ENCODE data around the gene CHCT1. TPM values are rescaled to one million over a fixed set of nuclear protein-coding genes. Genes with fewer than 3 reads are reported as not detected.
A peak's percentile ranks its signal among the peaks of the same experiment; 100 is the strongest.

The CHCT1 gene
- polyA plus RNA-seq, 2 donors = 0.08 TPM; not detected in 1

DNA sequence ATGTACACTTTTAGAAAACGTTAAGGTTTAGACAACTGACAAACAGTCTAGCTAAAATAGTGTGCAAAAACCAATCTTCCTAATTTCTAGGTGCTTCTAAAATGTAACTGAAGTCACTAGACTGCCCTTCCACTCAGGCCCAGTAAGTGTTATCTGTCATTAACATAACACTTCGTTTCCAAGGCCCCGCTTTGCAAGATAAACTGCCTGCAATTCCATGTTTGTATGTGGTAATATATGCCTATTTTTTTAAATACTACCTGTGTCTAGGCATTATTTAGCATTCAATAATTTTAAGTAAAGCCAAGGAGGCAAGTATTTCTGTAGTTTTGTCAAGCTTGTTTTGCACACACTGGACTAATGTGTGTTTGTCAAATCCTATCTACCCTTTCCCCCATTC, 33.5 kb upstream of the CHCT1 start:
- H3K4me3 ChIP-seq (ENCODE audit: low read depth in 1 of 2, low read length in 2 of 2) = no peak overlapping the region
- WGBS, 2 donors = 54 to 59% methylated on average over 3 of the region's 3 CpGs
- peaks cover 0 to 2% of the 10 kb centered on the region in 2 donors for H3K4me1 ChIP-seq (ENCODE audit: control insufficient read depth in 2 of 2, insufficient read depth in 2 of 2, low read length in 1 of 2)
- no peak overlapping the region for H3K27ac ChIP-seq (ENCODE audit: low read depth in 2 of 2, low read length in 1 of 2)
- H3K36me3 ChIP-seq (ENCODE audit: control insufficient read depth in 2 of 2, insufficient read depth in 2 of 2, low read length in 1 of 2) = no peaks in the 10 kb centered on the region
- no peaks in the 10 kb centered on the region for H3K9me3 ChIP-seq (ENCODE audit: control insufficient read depth in 2 of 2, insufficient read depth in 1 of 2, low read depth in 1 of 2, low read length in 1 of 2)
- no peaks in the 10 kb centered on the region for H3K27me3 ChIP-seq (ENCODE audit: control insufficient read depth in 1 of 2, insufficient read depth in 2 of 2, low read length in 2 of 2)

DNA sequence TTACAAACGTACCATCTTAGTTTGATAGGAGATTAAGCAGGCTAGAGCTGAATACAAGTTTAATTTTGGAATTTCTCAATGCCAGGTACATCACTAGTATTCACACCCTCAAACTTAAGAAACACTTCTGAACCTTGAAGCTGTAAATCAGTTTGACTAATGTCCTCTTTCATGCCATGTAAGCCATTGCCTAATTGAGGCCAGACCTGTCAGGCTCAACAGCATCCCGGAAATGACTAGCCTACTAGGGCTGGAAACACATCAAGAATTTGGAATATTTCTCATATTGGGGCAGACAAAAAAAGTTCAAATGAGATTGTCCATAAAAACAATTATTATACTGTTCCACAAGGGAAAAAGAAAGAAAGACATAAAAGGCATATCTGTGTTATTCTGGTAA, 32.1 kb upstream of the CHCT1 start:
- H3K4me1 ChIP-seq (ENCODE audit: control insufficient read depth in 2 of 2, insufficient read depth in 2 of 2, low read length in 1 of 2) = peaks cover 0 to 2% of the 10 kb centered on the region in 2 donors
- no peaks in the 10 kb centered on the region for H3K27me3 ChIP-seq (ENCODE audit: control insufficient read depth in 1 of 2, insufficient read depth in 2 of 2, low read length in 2 of 2)
- 30 to 46% methylated on average over 2 of the region's 2 CpGs for WGBS, 2 donors
- H3K9me3 ChIP-seq (ENCODE audit: control insufficient read depth in 2 of 2, insufficient read depth in 1 of 2, low read depth in 1 of 2, low read length in 1 of 2) = no peaks in the 10 kb centered on the region
- H3K4me3 ChIP-seq (ENCODE audit: low read depth in 1 of 2, low read length in 2 of 2) = peak overlapping the region in 1 of 2 donors; percentile 74
- no peak overlapping the region for H3K27ac ChIP-seq (ENCODE audit: low read depth in 2 of 2, low read length in 1 of 2)
- H3K36me3 ChIP-seq (ENCODE audit: control insufficient read depth in 2 of 2, insufficient read depth in 2 of 2, low read length in 1 of 2) = no peaks in the 10 kb centered on the region

DNA sequence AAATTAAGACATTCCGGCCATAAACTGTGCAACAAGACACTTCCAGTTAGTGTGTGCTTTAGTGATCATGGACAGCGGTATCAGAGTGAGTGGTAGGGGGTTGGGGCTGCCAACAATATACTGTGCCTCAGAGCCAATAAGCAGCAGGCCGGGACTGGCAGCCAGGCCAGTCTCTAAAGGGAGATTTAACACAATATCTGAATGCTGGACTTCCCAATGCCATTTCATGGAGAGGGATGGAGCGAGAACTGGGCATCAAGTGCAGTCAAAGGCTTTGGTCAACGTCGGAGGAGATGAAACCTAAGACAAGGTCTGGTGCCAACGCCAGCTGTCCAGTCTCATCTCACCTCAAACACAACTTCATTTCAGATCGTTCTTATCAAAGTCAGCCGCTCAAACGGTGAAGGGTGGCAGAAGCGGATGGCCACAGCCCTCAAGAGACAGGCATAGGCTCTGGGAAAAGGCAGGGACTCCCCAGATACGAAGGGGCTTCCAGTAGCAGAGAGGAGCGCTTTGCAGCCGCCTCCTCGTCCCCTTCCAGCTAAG, 31.3 kb upstream of the CHCT1 start:
- Histone ChIP-seq H3K9me3 (ENCODE audit: control insufficient read depth in 2 of 2, insufficient read depth in 1 of 2, low read depth in 1 of 2, low read length in 1 of 2) (no peaks in the 10 kb centered on the region), H3K4me3 (ENCODE audit: low read depth in 1 of 2, low read length in 2 of 2) (peak overlapping the region; percentile 74 to 78), H3K4me1 (ENCODE audit: control insufficient read depth in 2 of 2, insufficient read depth in 2 of 2, low read length in 1 of 2) (peaks cover 0 to 2% of the 10 kb centered on the region in 2 donors), H3K36me3 (ENCODE audit: control insufficient read depth in 2 of 2, insufficient read depth in 2 of 2, low read length in 1 of 2) (no peaks in the 10 kb centered on the region), H3K27me3 (ENCODE audit: control insufficient read depth in 1 of 2, insufficient read depth in 2 of 2, low read length in 2 of 2) (no peaks in the 10 kb centered on the region), H3K27ac (ENCODE audit: low read depth in 2 of 2, low read length in 1 of 2) (peak overlapping the region; percentile 91 to 98)
- 4 to 5% methylated on average over 15 of the region's 15 CpGs for WGBS, 2 donors

DNA sequence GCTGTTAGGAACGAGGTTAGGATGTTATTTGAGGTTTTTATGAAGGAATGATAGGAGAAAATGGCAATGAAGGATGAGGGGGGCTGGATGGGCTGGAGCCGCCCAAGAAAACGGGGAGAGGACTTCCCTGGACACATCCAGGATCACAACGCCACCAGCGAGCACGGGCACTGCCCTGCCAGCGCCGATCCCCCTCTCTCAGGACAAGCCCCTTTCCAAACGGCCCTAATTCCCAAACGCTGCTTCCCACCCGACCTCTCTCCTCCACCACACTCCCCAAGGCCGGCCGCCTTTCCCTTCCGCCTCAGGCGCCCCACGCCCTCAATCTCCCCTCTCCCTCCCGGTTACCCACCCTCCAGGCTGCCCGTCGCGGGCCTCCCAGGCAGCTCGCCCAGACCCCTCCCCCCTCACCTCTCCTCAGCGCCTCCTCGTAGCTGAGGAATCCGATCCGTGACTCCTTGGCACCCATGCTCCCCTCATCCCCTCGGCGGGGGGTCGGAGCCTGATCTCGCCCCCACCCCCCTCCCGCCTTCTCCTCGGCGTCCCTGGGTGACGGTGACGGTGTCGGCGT, 30.7 kb upstream of the CHCT1 start:
- Histone ChIP-seq H3K27me3 (ENCODE audit: control insufficient read depth in 1 of 2, insufficient read depth in 2 of 2, low read length in 2 of 2) (no peaks in the 10 kb centered on the region), H3K4me3 (ENCODE audit: low read depth in 1 of 2, low read length in 2 of 2) (peak overlapping the region; percentile 74 to 78), H3K4me1 (ENCODE audit: control insufficient read depth in 2 of 2, insufficient read depth in 2 of 2, low read length in 1 of 2) (peaks cover 0 to 2% of the 10 kb centered on the region in 2 donors), H3K9me3 (ENCODE audit: control insufficient read depth in 2 of 2, insufficient read depth in 1 of 2, low read depth in 1 of 2, low read length in 1 of 2) (no peaks in the 10 kb centered on the region), H3K36me3 (ENCODE audit: control insufficient read depth in 2 of 2, insufficient read depth in 2 of 2, low read length in 1 of 2) (no peaks in the 10 kb centered on the region), H3K27ac (ENCODE audit: low read depth in 2 of 2, low read length in 1 of 2) (peak overlapping the region; percentile 91 to 98)
- 0 to 1% methylated on average over 19 to 36 of the region's 36 CpGs for WGBS, 2 donors

DNA sequence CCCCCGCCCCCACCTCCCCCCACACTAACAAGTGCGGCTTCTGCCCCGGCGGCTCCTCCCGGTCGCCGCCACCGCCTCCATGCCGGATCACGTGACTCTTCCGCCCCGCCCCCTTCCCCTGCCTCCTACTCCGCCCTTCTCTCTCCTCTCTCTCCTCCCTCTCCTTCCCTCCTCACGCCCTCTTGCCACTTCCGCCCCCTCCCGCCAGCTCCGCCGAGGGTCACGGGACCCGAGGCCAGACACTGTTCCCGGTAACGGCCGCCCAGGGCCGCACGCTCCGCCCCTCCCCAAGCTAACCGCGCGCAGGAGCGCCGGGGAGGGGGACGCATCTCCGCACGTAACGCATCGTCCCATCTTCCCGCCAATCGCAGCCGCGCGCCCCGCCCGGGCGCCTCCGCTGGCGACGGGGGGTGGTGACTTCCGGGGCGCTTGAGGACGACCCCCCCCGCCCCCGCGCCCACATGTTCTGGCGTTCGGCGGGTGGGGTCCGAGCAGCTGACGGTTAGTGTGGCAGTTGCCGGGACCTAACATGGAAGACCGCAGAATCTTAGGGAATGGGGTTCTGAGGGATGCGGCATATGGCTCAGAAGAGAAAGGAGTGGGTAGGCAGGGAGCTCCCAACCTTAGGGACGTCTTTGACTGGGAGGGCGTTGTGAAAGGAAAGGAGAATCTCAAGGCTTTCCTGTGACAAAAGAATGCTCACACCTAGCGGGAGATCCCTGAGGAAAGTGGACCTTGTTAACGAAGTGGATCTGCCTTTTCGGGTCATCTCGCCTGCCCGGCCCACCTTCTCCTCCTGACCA, 30.0 kb upstream of the CHCT1 start, which contains the start of gene USP32:
Gene USP32 (minus strand): TSS at position 92 of the 803 bp plus-strand sequence. CDS start 194 bp downstream, outside the sequence.
- Histone ChIP-seq H3K4me3 (ENCODE audit: low read depth in 1 of 2, low read length in 2 of 2) (peak within 1 kb of the TSS; percentile 74 to 78), H3K27me3 (ENCODE audit: control insufficient read depth in 1 of 2, insufficient read depth in 2 of 2, low read length in 2 of 2) (no peaks in the 10 kb centered on the region), H3K27ac (ENCODE audit: low read depth in 2 of 2, low read length in 1 of 2) (peak within 1 kb of the TSS; percentile 91 to 98), H3K9me3 (ENCODE audit: control insufficient read depth in 2 of 2, insufficient read depth in 1 of 2, low read depth in 1 of 2, low read length in 1 of 2) (no peaks in the 10 kb centered on the region), H3K4me1 (ENCODE audit: control insufficient read depth in 2 of 2, insufficient read depth in 2 of 2, low read length in 1 of 2) (peaks cover 0 to 2% of the 10 kb centered on the region in 2 donors), H3K36me3 (ENCODE audit: control insufficient read depth in 2 of 2, insufficient read depth in 2 of 2, low read length in 1 of 2) (no peaks in the 10 kb centered on the region)
- WGBS, 2 donors = 1% methylated on average over 59 to 68 of the region's 68 CpGs

DNA sequence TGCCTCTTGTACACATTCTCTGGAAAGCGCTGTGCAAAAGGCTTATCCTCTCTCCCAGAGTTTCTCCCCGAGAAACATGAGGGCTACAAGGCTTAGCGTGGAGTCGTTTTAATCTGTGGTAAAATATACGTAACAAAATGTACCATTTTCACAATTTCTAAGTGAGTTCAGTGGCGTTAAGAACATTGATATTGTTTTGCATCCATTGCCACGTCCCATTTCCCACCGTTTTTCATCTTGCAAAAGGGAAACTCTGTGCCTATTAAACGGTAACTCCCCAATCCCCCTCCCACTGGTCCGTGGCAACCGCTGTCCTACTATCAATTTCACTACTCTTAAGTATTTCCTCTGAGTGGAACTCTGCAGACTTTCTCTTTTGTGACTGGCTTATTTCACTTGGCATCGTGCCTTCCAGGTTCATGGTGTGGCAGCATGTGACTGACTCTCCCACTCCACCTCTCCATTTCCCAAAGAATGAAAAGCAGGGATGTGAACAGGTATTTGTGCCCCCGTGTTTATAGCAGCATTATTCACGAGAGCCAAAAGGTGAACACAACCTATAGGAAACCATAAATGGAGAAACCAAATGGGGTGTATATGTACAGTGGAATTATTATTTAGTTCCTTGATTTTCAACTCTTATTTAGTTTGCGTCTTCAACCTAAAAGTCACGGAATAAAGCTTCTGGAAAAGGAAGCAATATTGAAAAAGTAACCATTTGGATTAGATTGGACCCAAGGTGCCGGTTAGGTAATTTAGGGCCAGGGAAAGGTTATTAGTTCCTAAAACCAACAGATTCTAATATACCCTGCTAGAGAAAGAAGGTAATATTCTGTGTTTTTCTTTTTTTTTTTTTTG, 29.2 kb upstream of the CHCT1 start:
- H3K9me3 ChIP-seq (ENCODE audit: control insufficient read depth in 2 of 2, insufficient read depth in 1 of 2, low read depth in 1 of 2, low read length in 1 of 2) = no peaks in the 10 kb centered on the region
- H3K4me3 ChIP-seq (ENCODE audit: low read depth in 1 of 2, low read length in 2 of 2) = peak overlapping the region; percentile 74 to 78
- peaks cover 0 to 2% of the 10 kb centered on the region in 2 donors for H3K4me1 ChIP-seq (ENCODE audit: control insufficient read depth in 2 of 2, insufficient read depth in 2 of 2, low read length in 1 of 2)
- peak overlapping the region; percentile 91 to 98 for H3K27ac ChIP-seq (ENCODE audit: low read depth in 2 of 2, low read length in 1 of 2)
- H3K36me3 ChIP-seq (ENCODE audit: control insufficient read depth in 2 of 2, insufficient read depth in 2 of 2, low read length in 1 of 2) = no peaks in the 10 kb centered on the region
- WGBS, 2 donors = 19% methylated on average over 17 of the region's 17 CpGs
- H3K27me3 ChIP-seq (ENCODE audit: control insufficient read depth in 1 of 2, insufficient read depth in 2 of 2, low read length in 2 of 2) = no peaks in the 10 kb centered on the region

DNA sequence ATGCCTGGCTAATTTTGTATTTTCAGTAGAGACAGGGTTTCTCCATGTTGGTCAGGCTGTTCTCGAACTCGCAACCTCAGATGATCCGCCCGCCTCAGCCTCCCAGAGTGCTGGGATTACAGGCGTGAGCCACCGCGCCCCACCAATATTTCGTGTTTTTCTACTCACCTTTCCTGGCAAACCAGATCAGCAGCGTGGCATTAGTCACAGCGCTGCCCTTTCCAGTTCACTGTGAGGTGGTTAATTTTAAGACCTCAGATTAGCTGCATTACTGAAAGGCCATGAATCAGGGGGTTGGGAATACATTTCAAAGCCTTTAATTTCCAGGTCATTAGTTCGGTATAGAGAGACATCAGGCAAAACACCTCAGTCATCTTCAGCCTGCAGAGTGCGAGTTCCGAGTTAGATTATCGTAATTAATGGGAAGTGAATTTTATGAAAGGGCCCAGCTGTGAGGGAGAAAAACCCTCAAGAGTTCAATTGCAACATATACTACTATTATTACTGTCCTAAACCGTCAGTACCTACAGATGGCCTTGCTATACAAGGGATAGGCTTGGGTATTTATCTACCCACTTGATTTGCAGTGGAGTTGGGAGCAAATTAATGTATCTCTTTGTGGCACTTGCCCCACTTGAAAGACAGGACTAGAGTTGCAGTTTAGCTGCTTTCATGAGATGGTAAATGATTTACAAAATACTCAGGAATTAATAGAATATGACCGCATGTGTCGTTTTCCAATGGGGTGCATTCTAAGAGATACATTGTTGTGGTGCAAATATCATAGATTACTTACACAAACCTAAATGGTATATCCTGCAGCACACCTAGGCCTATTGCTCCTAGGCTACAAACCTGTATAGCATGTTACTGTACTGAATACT, 28.2 kb upstream of the CHCT1 start:
- H3K4me1 ChIP-seq (ENCODE audit: control insufficient read depth in 2 of 2, insufficient read depth in 2 of 2, low read length in 1 of 2) = peaks cover 0 to 2% of the 10 kb centered on the region in 2 donors

DNA sequence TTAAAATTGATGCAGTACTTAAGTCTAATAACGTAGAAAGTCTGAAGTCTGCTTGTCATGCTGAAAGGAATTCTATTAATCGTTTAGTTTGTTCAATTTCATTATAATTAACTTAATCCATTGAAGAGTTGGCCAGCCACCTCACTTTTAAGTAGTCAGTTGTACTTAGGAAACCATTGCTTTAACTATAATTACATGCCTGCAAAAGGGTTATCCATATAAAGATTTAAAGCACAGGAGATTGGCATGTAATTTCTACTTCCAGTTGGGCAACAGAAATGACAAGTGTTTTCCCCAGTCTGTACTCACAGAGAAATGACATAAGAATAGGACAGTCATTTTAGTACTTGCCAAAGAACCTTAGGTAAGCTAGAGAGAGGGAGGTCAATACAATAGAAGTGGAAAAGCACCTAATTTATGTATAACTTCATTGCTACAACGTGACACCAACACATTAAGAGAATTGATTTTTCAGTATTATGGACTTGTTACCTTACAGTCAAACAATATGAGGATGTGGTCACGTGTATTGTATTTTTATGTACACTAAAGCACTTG, 26.7 kb upstream of the CHCT1 start:
- Histone ChIP-seq H3K4me3 (ENCODE audit: low read depth in 1 of 2, low read length in 2 of 2) (no peak overlapping the region), H3K27ac (ENCODE audit: low read depth in 2 of 2, low read length in 1 of 2) (no peak overlapping the region), H3K4me1 (ENCODE audit: control insufficient read depth in 2 of 2, insufficient read depth in 2 of 2, low read length in 1 of 2) (peaks cover 0 to 2% of the 10 kb centered on the region in 2 donors), H3K36me3 (ENCODE audit: control insufficient read depth in 2 of 2, insufficient read depth in 2 of 2, low read length in 1 of 2) (no peaks in the 10 kb centered on the region), H3K9me3 (ENCODE audit: control insufficient read depth in 2 of 2, insufficient read depth in 1 of 2, low read depth in 1 of 2, low read length in 1 of 2) (no peaks in the 10 kb centered on the region), H3K27me3 (ENCODE audit: control insufficient read depth in 1 of 2, insufficient read depth in 2 of 2, low read length in 2 of 2) (no peaks in the 10 kb centered on the region)
- WGBS, 2 donors = 77 to 79% methylated on average over 4 of the region's 4 CpGs

More for the DNA sequence above, 28.2 kb upstream of the CHCT1 start:
- 68 to 79% methylated on average over 17 of the region's 17 CpGs for WGBS, 2 donors
- H3K36me3 ChIP-seq (ENCODE audit: control insufficient read depth in 2 of 2, insufficient read depth in 2 of 2, low read length in 1 of 2) = no peaks in the 10 kb centered on the region
- no peaks in the 10 kb centered on the region for H3K9me3 ChIP-seq (ENCODE audit: control insufficient read depth in 2 of 2, insufficient read depth in 1 of 2, low read depth in 1 of 2, low read length in 1 of 2)
- no peaks in the 10 kb centered on the region for H3K27me3 ChIP-seq (ENCODE audit: control insufficient read depth in 1 of 2, insufficient read depth in 2 of 2, low read length in 2 of 2)
- no peak overlapping the region for H3K4me3 ChIP-seq (ENCODE audit: low read depth in 1 of 2, low read length in 2 of 2)
- peak overlapping the region; percentile 63 to 91 for H3K27ac ChIP-seq (ENCODE audit: low read depth in 2 of 2, low read length in 1 of 2)
